Measurements from ENCODE around the gene TAX1BP3. TPM values are rescaled to one million over a fixed set of nuclear protein-coding genes. Genes with fewer than 3 reads are reported as not detected.

The TAX1BP3 gene
- total RNA-seq, 1 experiment from 2014 or later: 147 TPM

DNA sequence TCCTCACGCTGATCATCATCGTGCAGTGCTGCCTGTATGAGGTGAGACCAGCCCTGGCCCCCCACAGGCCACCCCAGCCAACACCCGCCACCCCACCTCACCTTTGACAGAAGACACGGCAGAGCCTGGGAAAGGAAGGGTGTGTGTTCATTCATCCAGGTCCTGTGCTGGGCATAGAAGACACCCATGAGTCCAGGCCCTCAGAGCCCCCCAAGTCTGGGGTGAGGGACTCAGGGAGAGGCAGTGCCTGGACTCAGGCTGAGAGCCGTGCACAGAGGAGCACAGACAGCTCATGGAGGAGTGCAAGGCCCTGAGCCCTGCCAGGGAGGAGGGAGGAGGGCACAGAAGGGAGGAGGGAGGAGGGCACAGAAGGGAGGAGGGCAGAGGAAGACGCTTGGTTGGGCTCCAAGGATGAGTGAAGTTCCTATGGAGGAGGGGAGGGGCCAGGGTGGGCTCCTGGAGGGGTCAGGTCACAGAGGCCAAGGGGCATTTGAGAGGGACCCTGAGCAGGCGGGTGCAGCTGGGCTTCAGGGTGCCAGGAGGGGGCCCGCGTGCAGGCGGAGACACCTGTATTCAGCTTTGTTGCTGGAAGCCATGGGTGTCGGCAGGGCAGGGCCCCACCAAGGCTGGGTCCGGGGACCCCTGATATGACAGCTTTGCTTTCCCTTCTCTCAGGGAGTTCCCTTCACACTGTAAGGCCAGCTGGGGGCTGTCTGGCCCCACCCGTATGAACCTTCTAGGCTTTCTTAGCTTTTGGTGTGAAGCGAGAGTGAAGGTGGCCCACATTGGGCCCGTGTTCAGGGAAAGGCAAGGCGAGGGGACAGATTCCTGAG lies 11.4 kb downstream of the TAX1BP3 start:
- no peaks in the 10 kb centered on the region for H3K27me3 Mint-ChIP-seq (ENCODE audit: insufficient read depth, unreplicated experiment)
- intact Hi-C loops (cut with micrococcal nuclease): no loop called here
- no peak overlapping the region for H3K4me3 Mint-ChIP-seq (ENCODE audit: unreplicated experiment)
- H3K36me3 Mint-ChIP-seq (ENCODE audit: insufficient read depth, unreplicated experiment): peaks cover 25% of the 10 kb centered on the region
- TF ChIP-seq, protein P1, sequence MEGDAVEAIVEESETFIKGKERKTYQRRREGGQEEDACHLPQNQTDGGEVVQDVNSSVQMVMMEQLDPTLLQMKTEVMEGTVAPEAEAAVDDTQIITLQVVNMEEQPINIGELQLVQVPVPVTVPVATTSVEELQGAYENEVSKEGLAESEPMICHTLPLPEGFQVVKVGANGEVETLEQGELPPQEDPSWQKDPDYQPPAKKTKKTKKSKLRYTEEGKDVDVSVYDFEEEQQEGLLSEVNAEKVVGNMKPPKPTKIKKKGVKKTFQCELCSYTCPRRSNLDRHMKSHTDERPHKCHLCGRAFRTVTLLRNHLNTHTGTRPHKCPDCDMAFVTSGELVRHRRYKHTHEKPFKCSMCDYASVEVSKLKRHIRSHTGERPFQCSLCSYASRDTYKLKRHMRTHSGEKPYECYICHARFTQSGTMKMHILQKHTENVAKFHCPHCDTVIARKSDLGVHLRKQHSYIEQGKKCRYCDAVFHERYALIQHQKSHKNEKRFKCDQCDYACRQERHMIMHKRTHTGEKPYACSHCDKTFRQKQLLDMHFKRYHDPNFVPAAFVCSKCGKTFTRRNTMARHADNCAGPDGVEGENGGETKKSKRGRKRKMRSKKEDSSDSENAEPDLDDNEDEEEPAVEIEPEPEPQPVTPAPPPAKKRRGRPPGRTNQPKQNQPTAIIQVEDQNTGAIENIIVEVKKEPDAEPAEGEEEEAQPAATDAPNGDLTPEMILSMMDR (IDR thresholded peaks at IDR 0.05; ENCODE audit: unreplicated experiment): no peak
- H3K9me3 Mint-ChIP-seq (ENCODE audit: unreplicated experiment): no peaks in the 10 kb centered on the region
- ChIA-PET CTCF (interaction anchor here (0.6 to 1.8 kb wide), 2 partner anchors 9 to 26 kb away, joined by 3 to 6 read pairs; no protein-coding TSS in a partner anchor), POLR2A (interaction anchor here (4.8 kb wide), 1 partner anchor 11 kb away, joined by 34 read pairs; the partner anchor contains the start of genes EMC6 and TAX1BP3)
- no TSS peak for BruUV-seq (replicated peaks)
- peaks cover 6% of the 10 kb centered on the region for H3K4me1 Mint-ChIP-seq (ENCODE audit: insufficient read depth, unreplicated experiment)
- no peak overlapping the region for H3K27ac Mint-ChIP-seq (ENCODE audit: low read depth, unreplicated experiment)
- DNase-seq (ENCODE audit: unreplicated experiment): no peak

DNA sequence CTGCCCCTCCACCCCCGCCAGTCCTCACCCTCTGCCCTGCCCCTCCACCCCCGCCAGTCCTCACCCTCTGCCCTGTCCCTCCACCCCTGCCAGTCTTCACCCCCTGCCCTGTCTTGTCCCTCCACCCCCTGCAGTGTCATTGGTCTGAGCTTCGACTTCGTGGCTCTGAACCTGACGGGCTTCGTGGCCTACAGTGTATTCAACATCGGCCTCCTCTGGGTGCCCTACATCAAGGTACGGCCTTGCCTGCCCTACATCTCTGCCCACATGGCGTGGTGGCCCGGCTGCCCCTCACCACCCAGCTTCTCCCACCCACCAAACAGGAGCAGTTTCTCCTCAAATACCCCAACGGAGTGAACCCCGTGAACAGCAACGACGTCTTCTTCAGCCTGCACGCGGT lies 12.0 kb downstream of the TAX1BP3 start:
- intact Hi-C loops (cut with micrococcal nuclease): no loop called here
- POLR2A ChIA-PET: no interaction called here
- peaks cover 6% of the 10 kb centered on the region for H3K4me1 Mint-ChIP-seq (ENCODE audit: insufficient read depth, unreplicated experiment)
- CTCF ChIA-PET: no interaction called here
- H3K9me3 Mint-ChIP-seq (ENCODE audit: unreplicated experiment): no peaks in the 10 kb centered on the region
- H3K36me3 Mint-ChIP-seq (ENCODE audit: insufficient read depth, unreplicated experiment): peaks cover 20% of the 10 kb centered on the region
- DNase-seq (ENCODE audit: unreplicated experiment): no peak
- BruUV-seq (replicated peaks): no TSS peak
- TF ChIP-seq, protein P1 (IDR thresholded peaks at IDR 0.05; ENCODE audit: unreplicated experiment): no peak
- H3K4me3 Mint-ChIP-seq (ENCODE audit: unreplicated experiment): no peak overlapping the region
- no peak overlapping the region for H3K27ac Mint-ChIP-seq (ENCODE audit: low read depth, unreplicated experiment)
- no peaks in the 10 kb centered on the region for H3K27me3 Mint-ChIP-seq (ENCODE audit: insufficient read depth, unreplicated experiment)

DNA sequence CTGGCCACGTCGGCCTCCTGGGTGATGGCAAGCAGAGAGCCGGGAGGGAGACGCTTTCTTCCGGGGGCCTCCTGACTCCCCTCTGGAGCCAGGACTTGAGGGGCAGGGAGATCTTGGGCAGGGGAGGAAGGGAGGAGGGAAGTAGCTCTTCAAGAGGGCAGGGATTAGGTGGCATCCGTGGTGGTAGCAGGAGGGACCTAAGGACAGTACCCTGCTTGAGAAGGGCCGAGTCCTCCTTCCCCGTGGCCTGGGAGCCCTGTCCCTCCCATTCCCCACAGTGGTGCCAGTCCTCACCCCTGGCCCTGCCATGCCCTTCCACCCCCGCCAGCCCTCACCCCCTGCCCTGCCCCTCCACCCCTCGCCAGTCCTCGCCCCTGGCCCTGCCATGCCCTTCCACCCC lies 12.6 kb downstream of the TAX1BP3 start:
- peaks cover 14% of the 10 kb centered on the region for H3K36me3 Mint-ChIP-seq (ENCODE audit: insufficient read depth, unreplicated experiment)
- no peak overlapping the region for H3K4me3 Mint-ChIP-seq (ENCODE audit: unreplicated experiment)
- TF ChIP-seq, protein P1 (IDR thresholded peaks at IDR 0.05; ENCODE audit: unreplicated experiment): no peak
- no peak for DNase-seq (ENCODE audit: unreplicated experiment)
- no peak overlapping the region for H3K27ac Mint-ChIP-seq (ENCODE audit: low read depth, unreplicated experiment)
- peaks cover 6% of the 10 kb centered on the region for H3K4me1 Mint-ChIP-seq (ENCODE audit: insufficient read depth, unreplicated experiment)
- intact Hi-C loops (cut with micrococcal nuclease): no loop called here
- no peaks in the 10 kb centered on the region for H3K27me3 Mint-ChIP-seq (ENCODE audit: insufficient read depth, unreplicated experiment)
- BruUV-seq (replicated peaks): no TSS peak
- ChIA-PET POLR2A (interaction anchor here (2.1 kb wide), 1 partner anchor 19 kb away, joined by 9 read pairs; the partner anchor contains the start of genes CTNS and SHPK), CTCF (no interaction called here)
- no peaks in the 10 kb centered on the region for H3K9me3 Mint-ChIP-seq (ENCODE audit: unreplicated experiment)

DNA sequence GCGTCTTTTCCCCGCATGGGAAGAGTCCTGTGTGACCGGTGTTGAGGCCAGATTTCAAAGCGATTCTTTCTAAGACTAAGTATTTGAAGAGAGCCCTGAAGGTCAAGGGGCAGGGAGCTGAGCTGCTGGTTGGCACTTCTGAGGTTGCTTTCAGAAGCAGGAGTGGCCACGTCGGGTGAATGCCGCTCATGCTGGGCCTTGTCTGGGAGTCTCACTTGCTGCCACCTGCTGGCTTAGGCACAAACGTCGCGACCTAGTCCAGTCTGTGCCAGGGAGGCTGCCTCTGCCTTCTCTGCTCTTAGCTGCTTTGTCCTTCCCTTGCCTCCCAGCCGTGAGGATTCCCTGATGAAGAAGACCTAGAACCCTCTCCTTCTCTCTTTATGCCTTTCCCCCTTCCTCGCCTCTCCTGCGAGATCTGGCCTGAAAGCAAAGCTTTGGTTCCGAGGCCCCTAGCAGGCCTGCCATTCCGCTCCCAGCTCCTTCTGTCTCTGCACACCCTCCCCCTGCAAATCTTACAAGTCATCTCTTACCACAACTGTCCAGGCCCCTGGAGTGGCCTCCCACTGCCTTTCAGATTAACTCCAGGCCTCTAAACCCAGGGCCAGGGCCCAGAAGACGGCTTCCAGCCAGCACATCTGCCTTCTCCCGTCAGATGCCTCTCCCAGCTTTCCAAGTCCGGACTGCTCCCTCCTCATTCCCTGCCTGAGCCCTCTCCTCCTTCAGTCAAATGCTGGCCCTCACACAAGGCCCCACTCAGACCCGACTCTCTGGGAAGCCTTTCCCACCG lies 20.4 kb downstream of the TAX1BP3 start:
- H3K4me1 Mint-ChIP-seq (ENCODE audit: insufficient read depth, unreplicated experiment): no peaks in the 10 kb centered on the region
- no peaks in the 10 kb centered on the region for H3K27me3 Mint-ChIP-seq (ENCODE audit: insufficient read depth, unreplicated experiment)
- no peaks in the 10 kb centered on the region for H3K9me3 Mint-ChIP-seq (ENCODE audit: unreplicated experiment)
- H3K27ac Mint-ChIP-seq (ENCODE audit: low read depth, unreplicated experiment): no peak overlapping the region
- no TSS peak for BruUV-seq (replicated peaks)
- peaks cover 11% of the 10 kb centered on the region for H3K36me3 Mint-ChIP-seq (ENCODE audit: insufficient read depth, unreplicated experiment)
- DNase-seq (ENCODE audit: unreplicated experiment): peak; percentile 58
- no peak overlapping the region for H3K4me3 Mint-ChIP-seq (ENCODE audit: unreplicated experiment)
- TF ChIP-seq, protein P1 (IDR thresholded peaks at IDR 0.05; ENCODE audit: unreplicated experiment): peak; percentile 56
- POLR2A ChIA-PET: interaction anchor here (1.0 to 1.7 kb wide), 2 partner anchors 11 to 599 kb away, joined by 4 to 6 read pairs; partner anchors contain the start of gene CTNS
- intact Hi-C loops (cut with micrococcal nuclease): loop anchor here (5.0 kb wide), 1 partner anchor 821 kb away; no protein-coding TSS in a partner anchor
- CTCF ChIA-PET: interaction anchor here (0.5 to 3.6 kb wide), 21 partner anchors 9 to 819 kb away, joined by 3 to 18 read pairs (median 4); partner anchors contain the start of gene ASPA

Data from MCF 10A (cell line).